ENCODE data around the gene COMT.

COMT gene

GRCh38 chr22:19900707-19901436 lies 40.7 kb upstream of the COMT start:
- Histone ChIP-seq H3K4me3 (ENCODE audit: low read depth, low read length) (no peak overlapping the region), H3K9me3 (ENCODE audit: control insufficient read depth, insufficient read depth, low read depth, low read length) (no peaks in the 10 kb centered on the region), H3K27ac (ENCODE audit: extremely low read depth, low read depth, low read length) (no peak overlapping the region), H3K4me1 (ENCODE audit: control insufficient read depth, insufficient read depth, low read length) (no peaks in the 10 kb centered on the region), H3K36me3 (ENCODE audit: control insufficient read depth in 2 of 2, insufficient read depth in 1 of 2, low read length in 2 of 2) (peaks cover 0 to 11% of the 10 kb centered on the region in 2 experiments; a peak in 1 of 3 replicates)
- TF ChIP-seq MEIS1 (CRISPR knock-in tag; IDR thresholded peaks at IDR 0.05; ENCODE audit: borderline replicate concordance) (no peak), ZNF121 (tag by site-specific recombination; IDR thresholded peaks at IDR 0.05) (peak; percentile 70; the same call in 1 of the 2 replicates), ZNF10 (tag by site-specific recombination; IDR thresholded peaks at IDR 0.05) (no peak), ZNF561 (tag by site-specific recombination; IDR thresholded peaks at IDR 0.05; ENCODE audit: borderline replicate concordance) (no peak), HOXA7 (CRISPR knock-in tag; IDR thresholded peaks at IDR 0.05; ENCODE audit: borderline replicate concordance) (no peak), ZNF521 (tag by site-specific recombination; IDR thresholded peaks at IDR 0.05) (no peak), ZFHX2 (tag by site-specific recombination; conservative IDR thresholded peaks at IDR 0.05) (peak; percentile 25), EGR2 (tag by site-specific recombination; IDR thresholded peaks at IDR 0.05; ENCODE audit: low read depth) (0 out of 2 replicates have a peak, but pooled peaks have one; percentile 35)
- ChIA-PET POLR2A (interaction anchor here (0.8 kb wide), 1 partner anchor 10 kb away, joined by 3 read pairs; no protein-coding TSS in a partner anchor), CTCF (interaction anchor here (0.7 to 3.0 kb wide), 5 partner anchors 9 to 170 kb away, joined by 3 to 15 read pairs (median 4); no protein-coding TSS in a partner anchor)

DNA sequence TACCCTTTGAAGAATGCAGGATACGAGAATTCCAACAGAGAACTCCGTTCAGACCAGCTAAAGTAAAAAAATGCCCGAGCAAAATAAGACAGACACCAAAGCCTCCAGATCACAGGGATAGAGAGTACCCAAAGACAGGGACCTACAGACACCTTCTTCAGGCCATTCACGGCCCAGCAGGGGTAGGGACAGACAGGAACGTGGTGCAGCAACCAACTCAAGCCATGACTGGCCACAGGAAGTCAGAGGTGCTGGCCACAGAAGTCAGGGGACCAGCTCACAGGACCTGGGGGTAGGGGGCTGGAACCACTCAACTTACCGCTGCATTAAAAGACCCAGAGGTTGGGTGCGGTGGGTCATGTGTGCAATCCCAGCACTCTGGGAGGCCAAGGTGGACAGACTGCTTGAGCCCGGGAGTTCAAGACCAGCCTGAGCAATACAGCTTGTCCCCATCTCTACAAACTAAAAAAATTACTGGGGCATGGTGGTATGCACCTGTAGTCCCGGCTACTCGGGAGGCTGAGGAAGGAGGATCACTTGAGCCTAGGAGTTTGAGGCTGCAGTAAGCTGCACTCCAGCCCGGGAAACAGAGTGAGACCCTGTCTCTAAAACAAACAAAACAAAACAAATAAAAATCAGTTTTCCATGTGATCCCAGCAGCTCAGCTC lies 39.9 kb upstream of the COMT start:
- Histone ChIP-seq H3K4me3 (ENCODE audit: low read depth, low read length) (no peak overlapping the region), H3K4me1 (ENCODE audit: control insufficient read depth, insufficient read depth, low read length) (no peaks in the 10 kb centered on the region), H3K36me3 (ENCODE audit: control insufficient read depth in 2 of 2, insufficient read depth in 1 of 2, low read length in 2 of 2) (peaks cover 0 to 11% of the 10 kb centered on the region in 2 experiments; a peak in 1 of 3 replicates), H3K9me3 (ENCODE audit: control insufficient read depth, insufficient read depth, low read depth, low read length) (no peaks in the 10 kb centered on the region), H3K27ac (ENCODE audit: extremely low read depth, low read depth, low read length) (no peak overlapping the region)
- CTCF ChIA-PET: interaction anchor here (0.7 to 3.0 kb wide), 4 partner anchors 9 to 171 kb away, joined by 3 to 15 read pairs (median 6); no protein-coding TSS in a partner anchor
- TF ChIP-seq ZNF837 (tag by site-specific recombination; IDR thresholded peaks at IDR 0.05) (no peak), EGR2 (tag by site-specific recombination; IDR thresholded peaks at IDR 0.05; ENCODE audit: low read depth) (no peak), ZNF654 (tag by site-specific recombination; IDR thresholded peaks at IDR 0.05; ENCODE audit: low read depth) (no peak), ZNF175 (tag by site-specific recombination; IDR thresholded peaks at IDR 0.05) (no peak), ZNF24 (tag by site-specific recombination; IDR thresholded peaks at IDR 0.05) (no peak), ZNF211 (tag by site-specific recombination; IDR thresholded peaks at IDR 0.05; ENCODE audit: low read depth) (no peak), ZNF248 (tag by site-specific recombination; IDR thresholded peaks at IDR 0.05) (no peak)
- POLR2A ChIA-PET: interaction anchor here (1.3 kb wide), 1 partner anchor 21 kb away, joined by 3 read pairs; no protein-coding TSS in a partner anchor

GRCh38 chr22:19902245-19902715 lies 39.3 kb upstream of the COMT start:
- peaks cover 0 to 8% of the 10 kb centered on the region in 2 experiments; a peak in 1 of 3 replicates for H3K36me3 ChIP-seq (ENCODE audit: control insufficient read depth in 2 of 2, insufficient read depth in 1 of 2, low read length in 2 of 2)
- POLR2A ChIA-PET: interaction anchor here (1.3 kb wide), 1 partner anchor 22 kb away, joined by 3 read pairs; no protein-coding TSS in a partner anchor
- no peak for TF ChIP-seq SCRT1 (tag by site-specific recombination; IDR thresholded peaks at IDR 0.05; ENCODE audit: borderline replicate concordance)
- TF ChIP-seq MEIS1 (CRISPR knock-in tag; IDR thresholded peaks at IDR 0.05; ENCODE audit: borderline replicate concordance): no peak
- TF ChIP-seq ZNF560 (tag by site-specific recombination; IDR thresholded peaks at IDR 0.05; ENCODE audit: borderline replicate concordance): no peak
- no peak for TF ChIP-seq ZNF585B (tag by site-specific recombination; IDR thresholded peaks at IDR 0.05)
- peak; percentile 35; the same call in 1 of the 2 replicates for TF ChIP-seq GLIS1 (tag by site-specific recombination; IDR thresholded peaks at IDR 0.05)
- no peak for TF ChIP-seq ZBTB6 (tag by site-specific recombination; IDR thresholded peaks at IDR 0.05)
- no peak for TF ChIP-seq ZNF202 (tag by site-specific recombination; IDR thresholded peaks at IDR 0.05; ENCODE audit: borderline replicate concordance)
- no peak for TF ChIP-seq ZNF791 (tag by site-specific recombination; IDR thresholded peaks at IDR 0.05)
- no peaks in the 10 kb centered on the region for H3K9me3 ChIP-seq (ENCODE audit: control insufficient read depth, insufficient read depth, low read depth, low read length)
- no peaks in the 10 kb centered on the region for H3K4me1 ChIP-seq (ENCODE audit: control insufficient read depth, insufficient read depth, low read length)
- CTCF ChIA-PET: interaction anchor here (1.2 to 4.8 kb wide), 4 partner anchors 9 to 172 kb away, joined by 3 to 45 read pairs (median 11); no protein-coding TSS in a partner anchor
- no peak overlapping the region for H3K27ac ChIP-seq (ENCODE audit: extremely low read depth, low read depth, low read length)
- no peak overlapping the region for H3K4me3 ChIP-seq (ENCODE audit: low read depth, low read length)
